ENCODE measurements around the gene ANKRD13A.

DNA sequence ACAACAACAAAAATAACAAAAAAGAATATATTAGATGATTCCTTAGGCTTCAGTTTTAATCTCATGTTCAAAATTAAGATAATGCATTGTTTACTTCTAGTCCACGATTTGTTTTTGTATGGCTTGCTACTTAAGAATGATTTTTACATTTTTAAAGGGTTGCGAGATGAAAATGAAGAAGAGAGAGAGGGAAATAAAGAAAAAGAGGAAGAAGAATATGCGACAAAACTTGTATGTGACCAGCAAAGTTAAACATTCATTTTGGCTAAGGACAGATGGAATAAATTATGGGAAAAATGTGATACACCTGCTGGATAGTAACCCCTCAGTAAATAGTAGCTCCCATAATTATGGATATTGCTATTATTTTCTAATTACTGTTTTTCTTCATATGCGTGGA lies 1.8 kb upstream of the ANKRD13A start:
- TF ChIP-seq CTCF (IDR thresholded peaks at IDR 0.05) (no peak), POLR2A (IDR thresholded peaks at IDR 0.05) (no peak)

Measured in ovary (tissue), 3 donors.